HepG2 (cell line): ENCODE results near the gene ACVR1B. TPM values are rescaled to one million over a fixed set of nuclear protein-coding genes. Genes with fewer than 3 reads are reported as not detected.

Experiments used
- ATAC-seq: fragments of 200-7000 bp; cut with Tn5 transposase; 3 replicates; pipeline ENCODE4 v1.9.1; 2020; ENCODE audit warnings: mild to moderate bottlenecking, moderate library complexity
- BruUV-seq: library from RNA; stranded (reverse); fragments of 400-500 nt; replicated peaks from 2 replicates; lab custom pipeline; 2021; lab: Mats Ljungman, UMichigan
- CTCF ChIA-PET: fragments of 300-600 bp; formaldehyde crosslinking; extraction: SDS; loops from one replicate; lab custom pipeline; 2021; ENCODE audit warnings: low total read pairs, inconsistent platforms, low intra/inter-chr PET ratio; lab: Yijun Ruan, JAX
- POLR2A ChIA-PET: fragments of 350-600 bp; sonication (Branson Sonifier 250); formaldehyde crosslinking; loops from one replicate; lab custom pipeline; 2020; ENCODE audit warnings: antibody characterized with exemption, inconsistent platforms; lab: Yijun Ruan, JAX
- DNase-seq: peaks from one replicate; pipeline ENCODE4 v3.0.0-alpha.2; 2015; ENCODE audit warnings: low spot score
- FAIRE-seq: peaks from 3 replicates; lab custom pipeline; 2011; peaks lifted over from hg19 to GRCh38; lab: Jason Lieb, UNC
- H2AFZ ChIP-seq: one replicate; pipeline ENCODE4 v1.6.1; 2011; ENCODE audit warnings: low read length, inconsistent platforms
- H3K27ac ChIP-seq: fragments of 300-600 bp; 3 replicates; pipeline ENCODE4 v1.8.0; 2011; ENCODE audit warnings: mixed run types, mild to moderate bottlenecking, mixed read lengths, low read length, inconsistent platforms; ENCODE audit not compliant: insufficient read depth; ENCODE audit errors: extremely low read length
- H3K27me3 ChIP-seq, 2 experiments: fragments of 200-600 bp in 1 of 2; 2 replicates in 1 of 2; 3 replicates in 1 of 2; pipeline versions ENCODE4 v1.6.0 to v1.8.0; 2011; ENCODE audit warnings: low read length in 2 of 2, mild to moderate bottlenecking in 2 of 2, moderate library complexity in 2 of 2, inconsistent platforms in 1 of 2; ENCODE audit not compliant: insufficient read depth in 2 of 2, control insufficient read depth in 1 of 2
- H3K36me3 ChIP-seq, 2 experiments: fragments of 200-600 bp in 1 of 2; replicated peaks in 1 of 2; 2 replicates in 1 of 2; 3 replicates in 1 of 2; pipeline versions ENCODE4 v1.5.1 to v1.8.0; 2011; ENCODE audit warnings: low read length in 2 of 2, inconsistent platforms in 1 of 2; ENCODE audit not compliant: insufficient read depth in 2 of 2, control insufficient read depth in 1 of 2
- H3K4me1 ChIP-seq: 2 replicates; pipeline ENCODE4 v1.5.1; 2012; ENCODE audit warnings: low read length, inconsistent platforms; ENCODE audit not compliant: insufficient read depth
- H3K4me2 ChIP-seq: 2 replicates; pipeline ENCODE4 v1.6.0; 2011; ENCODE audit warnings: low read depth, low read length, inconsistent platforms
- H3K4me3 ChIP-seq, 3 experiments: fragments of 200-600 bp in 1 of 3; sonication (generic), shearing (Covaris generic) in 1 of 3; replicated peaks in 1 of 3; 2 replicates each; pipeline ENCODE4 v1.5.1; 2011 to 2016; ENCODE audit warnings: low read length in 3 of 3, inconsistent platforms in 2 of 3, low read depth in 2 of 3, mild to moderate bottlenecking in 2 of 3, control low read depth in 1 of 3, mixed read lengths in 1 of 3; ENCODE audit not compliant: insufficient read depth in 1 of 3
- H3K79me2 ChIP-seq: one replicate; pipeline ENCODE4 v1.6.1; 2011; ENCODE audit warnings: low read length, inconsistent platforms; ENCODE audit not compliant: insufficient read depth
- H3K9ac ChIP-seq: 2 replicates; pipeline ENCODE4 v1.6.0; 2011; ENCODE audit warnings: mild to moderate bottlenecking, low read depth, low read length, inconsistent platforms; ENCODE audit not compliant: insufficient read depth
- H3K9me3 ChIP-seq: 2 replicates; pipeline ENCODE4 v1.5.1; 2012; ENCODE audit warnings: mild to moderate bottlenecking, low read length
- H4K20me1 ChIP-seq: 2 replicates; pipeline ENCODE4 v1.6.0; 2011; ENCODE audit warnings: inconsistent platforms, mild to moderate bottlenecking, low read length, moderate library complexity; ENCODE audit not compliant: insufficient read depth
- DNMT1 ChIP-seq: sonication (generic); formaldehyde crosslinking; IDR thresholded peaks from 2 replicates; pipeline ENCODE4 v1.5.1; 2020; ENCODE audit warnings: mild to moderate bottlenecking, missing genetic modification reagents
- ELF3 ChIP-seq: IDR thresholded peaks from 2 replicates; pipeline ENCODE4 v1.6.1; 2016; ENCODE audit warnings: missing genetic modification reagents, missing compliant biosample characterization
- EP300 ChIP-seq, 3 experiments: sonication (generic) in 1 of 3; formaldehyde crosslinking in 1 of 3; IDR thresholded peaks; 2 replicates each; pipeline versions ENCODE4 v1.5.1 to v1.6.1; 2011 to 2020; ENCODE audit warnings: low read depth in 2 of 3, low read length in 2 of 3, borderline replicate concordance in 1 of 3, improper control_type of control experiment in 1 of 3, mild to moderate bottlenecking in 1 of 3, missing genetic modification reagents in 1 of 3, moderate library complexity in 1 of 3
- ZBTB20 ChIP-seq: sonication (generic); formaldehyde crosslinking; IDR thresholded peaks from 2 replicates; pipeline ENCODE4 v1.8.1; 2023; ENCODE audit warnings: missing genetic modification reagents, low read depth, mild to moderate bottlenecking, borderline replicate concordance
- ZNF383 ChIP-seq: sonication (generic); formaldehyde crosslinking; IDR thresholded peaks from 2 replicates; pipeline ENCODE4 v1.4.0; 2020; ENCODE audit warnings: missing genetic modification reagents, mild to moderate bottlenecking, borderline replicate concordance
- ZNF563 ChIP-seq: sonication (generic); formaldehyde crosslinking; IDR thresholded peaks from 2 replicates; pipeline ENCODE4 v1.8.0; 2022; ENCODE audit warnings: mild to moderate bottlenecking, moderate library complexity, missing genetic modification reagents
- ZNF572 ChIP-seq: sonication (generic); formaldehyde crosslinking; IDR thresholded peaks from 2 replicates; pipeline ENCODE4 v1.5.1; 2020; ENCODE audit warnings: mild to moderate bottlenecking, missing genetic modification reagents
- ZNF589 ChIP-seq: sonication (generic); formaldehyde crosslinking; conservative IDR thresholded peaks from 2 replicates; pipeline ENCODE4 v1.8.0; 2022; ENCODE audit warnings: mild to moderate bottlenecking, moderate library complexity, missing genetic modification reagents
- ZNF773 ChIP-seq: sonication (generic); formaldehyde crosslinking; IDR thresholded peaks from 2 replicates; pipeline ENCODE4 v1.4.0; 2020; ENCODE audit warnings: missing genetic modification reagents, borderline replicate concordance
- ZSCAN20 ChIP-seq: sonication (generic); formaldehyde crosslinking; IDR thresholded peaks from 2 replicates; pipeline ENCODE4 v1.4.0; 2020; ENCODE audit warnings: missing genetic modification reagents, mild to moderate bottlenecking, borderline replicate concordance
- WGBS: methylation state at CpG from one replicate; pipeline ENCODE4 v1.1.6; 2017; ENCODE audit warnings: low lambda C conversion rate; 5-methylcytosine and 5-hydroxymethylcytosine counted together
- in situ Hi-C: cut with HindIII; loops from 2 replicates; pipeline ENCODE4 v1.10.0; 2017; ENCODE audit warnings: low pct_unique_long_range_greater_than_20kb; ENCODE audit not compliant: extremely low pct_ligation_motif_present
- intact Hi-C: fragments of 100-400 bp; cut with micrococcal nuclease; formaldehyde crosslinking; loops from one replicate; pipeline ENCODE4 v1.10.0; 2022; ENCODE audit not compliant: unreplicated experiment
- polyA plus RNA-seq, 8 experiments: library from polyadenylated mRNA; depleted of rRNA in 3 of 8; stranded (reverse) in 7 of 8; unstranded in 1 of 8; fragments of >200 nt; fragmentation: Illumina TruSeq in 4 of 8; extraction: Trizol in 4 of 8; gene quantifications; 2 replicates each; pipeline versions ENCODE4 v1.2.1 to v1.2.3, GENCODE V29; 2011 to 2016; ENCODE audit warnings: low read depth in 4 of 8, missing spikeins in 1 of 8, mixed read lengths in 1 of 8; ENCODE audit not compliant: insufficient read depth in 1 of 8
- total RNA-seq, 5 experiments: library from RNA; depleted of rRNA; stranded (reverse); fragments of >200 nt; fragmentation: Illumina TruSeq; extraction: Trizol; gene quantifications; 2 replicates each; pipeline ENCODE4 v1.2.3, GENCODE V29; 2016; ENCODE audit warnings: low read depth in 1 of 5
- TF ChIP-seq, protein P1 (sequence below): sonication (generic); formaldehyde crosslinking; IDR thresholded peaks from 2 replicates; pipeline ENCODE4 v1.5.0; 2020; ENCODE audit warnings: missing genetic modification reagents

The ACVR1B gene
- total and polyA plus RNA-seq, 2 of the 13 experiments (the other 11 are each of a cell fraction or from before 2014, with no cell fraction given) = 8.9 to 12.1 TPM

DNA sequence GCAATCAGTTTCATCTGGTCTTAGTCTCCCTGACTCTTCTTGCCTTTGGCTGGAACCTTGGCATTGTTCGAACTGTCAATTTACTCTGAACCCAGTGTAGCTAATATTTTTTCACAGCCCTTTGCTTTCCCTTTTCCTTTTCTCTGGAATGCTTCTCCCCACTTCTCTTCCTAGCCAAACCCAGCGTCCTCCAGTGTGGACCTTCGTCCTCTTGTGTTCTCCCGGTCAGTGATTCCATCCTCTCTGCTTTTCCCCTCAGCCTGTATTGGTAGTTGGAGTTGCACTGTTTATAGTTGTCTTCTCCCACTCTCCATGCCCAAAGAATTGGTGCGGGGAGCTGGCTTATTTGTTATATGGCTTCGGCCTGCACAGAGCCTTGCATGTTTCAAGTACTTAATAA, 9.4 kb downstream of the ACVR1B start (continued):
- no peak for TF ChIP-seq ZBTB20 (CRISPR knock-in tag)

DNA sequence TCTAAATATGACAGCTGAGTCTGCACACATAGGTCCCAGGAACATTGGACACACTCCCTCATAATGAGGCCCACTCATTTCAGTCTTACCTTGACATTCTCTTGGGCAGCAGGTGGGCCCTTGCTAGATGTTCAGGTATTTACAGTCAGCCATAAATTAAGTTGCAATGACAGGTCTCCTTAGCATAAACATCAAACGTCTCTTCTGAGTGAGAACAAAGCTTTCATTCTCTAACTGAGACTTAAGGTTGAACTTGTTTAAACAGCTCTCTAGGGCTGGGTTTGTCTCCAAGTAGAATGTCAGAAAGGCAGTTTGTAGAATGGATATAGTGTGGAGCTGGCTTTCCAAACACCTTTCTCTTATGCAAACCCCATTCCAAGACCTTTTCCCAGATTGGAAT, 10.3 kb downstream of the ACVR1B start:
- H3K27me3 ChIP-seq = no peaks in the 10 kb centered on the region
- POLR2A ChIA-PET = interaction anchor here (1.3 kb wide), 1 partner anchor 15 kb away, joined by 9 read pairs; no protein-coding TSS in a partner anchor
- no peak overlapping the region for H3K4me2 ChIP-seq
- 17% methylated on average over 1 of the region's 1 CpG for WGBS
- H2AFZ ChIP-seq = no peak overlapping the region
- H3K36me3 ChIP-seq = no peaks in the 10 kb centered on the region; a peak in 1 of 5 replicates
- DNase-seq (peak; percentile 25), ATAC-seq (no peak), FAIRE-seq (no peak)
- no peak overlapping the region for H3K9ac ChIP-seq
- intact Hi-C loops (no loop called here), in situ Hi-C loops (no loop called here)
- CTCF ChIA-PET = no interaction called here
- no peak overlapping the region for H3K4me3 ChIP-seq
- H3K4me1 ChIP-seq = peaks cover 58% of the 10 kb centered on the region
- BruUV-seq = no TSS peak
- H3K9me3 ChIP-seq = no peaks in the 10 kb centered on the region
- 0 out of 4 replicates have a peak, but pooled peaks of 1 of the 2 experiments have one; percentile 26 for TF ChIP-seq EP300 (IDR thresholded peaks at IDR 0.05; ENCODE audit: low read depth in 2 of 2, low read length in 2 of 2)
- TF ChIP-seq EP300 (CRISPR knock-in tag; IDR thresholded peaks at IDR 0.05; ENCODE audit: borderline replicate concordance) = no peak
- no peak for TF ChIP-seq ZSCAN20 (CRISPR knock-in tag)
- peaks cover 80% of the 10 kb centered on the region for H3K79me2 ChIP-seq
- H3K27ac ChIP-seq = peak overlapping the region; percentile 22
- H4K20me1 ChIP-seq = no peaks in the 10 kb centered on the region

GRCh38 chr12:51962737-51963136, 11.2 kb downstream of the ACVR1B start:
- Histone ChIP-seq H2AFZ (no peak overlapping the region), H3K4me2 (no peak overlapping the region), H3K27me3 (no peaks in the 10 kb centered on the region), H3K79me2 (peaks cover 75% of the 10 kb centered on the region), H3K4me1 (peaks cover 51% of the 10 kb centered on the region), H3K36me3 (no peaks in the 10 kb centered on the region; a peak in 1 of 5 replicates), H3K9me3 (no peaks in the 10 kb centered on the region), H3K4me3 (no peak overlapping the region), H3K27ac (peak overlapping the region; percentile 22), H4K20me1 (no peaks in the 10 kb centered on the region), H3K9ac (no peak overlapping the region)
- DNase-seq (no peak), FAIRE-seq (no peak), ATAC-seq (no peak)
- BruUV-seq = no TSS peak
- WGBS = 88% methylated on average over 3 of the region's 3 CpGs
- POLR2A ChIA-PET = interaction anchor here (1.3 kb wide), 1 partner anchor 14 kb away, joined by 9 read pairs; no protein-coding TSS in a partner anchor
- in situ Hi-C loops (no loop called here), intact Hi-C loops (no loop called here)
- CTCF ChIA-PET = no interaction called here
- TF ChIP-seq ZNF589 (CRISPR knock-in tag) (no peak), ZNF773 (no peak), ZNF572 (CRISPR knock-in tag) (no peak), ZNF563 (CRISPR knock-in tag) (no peak), DNMT1 (CRISPR knock-in tag) (no peak), ELF3 (CRISPR knock-in tag) (no peak), ZNF383 (CRISPR knock-in tag) (no peak)
- TF ChIP-seq, protein P1, sequence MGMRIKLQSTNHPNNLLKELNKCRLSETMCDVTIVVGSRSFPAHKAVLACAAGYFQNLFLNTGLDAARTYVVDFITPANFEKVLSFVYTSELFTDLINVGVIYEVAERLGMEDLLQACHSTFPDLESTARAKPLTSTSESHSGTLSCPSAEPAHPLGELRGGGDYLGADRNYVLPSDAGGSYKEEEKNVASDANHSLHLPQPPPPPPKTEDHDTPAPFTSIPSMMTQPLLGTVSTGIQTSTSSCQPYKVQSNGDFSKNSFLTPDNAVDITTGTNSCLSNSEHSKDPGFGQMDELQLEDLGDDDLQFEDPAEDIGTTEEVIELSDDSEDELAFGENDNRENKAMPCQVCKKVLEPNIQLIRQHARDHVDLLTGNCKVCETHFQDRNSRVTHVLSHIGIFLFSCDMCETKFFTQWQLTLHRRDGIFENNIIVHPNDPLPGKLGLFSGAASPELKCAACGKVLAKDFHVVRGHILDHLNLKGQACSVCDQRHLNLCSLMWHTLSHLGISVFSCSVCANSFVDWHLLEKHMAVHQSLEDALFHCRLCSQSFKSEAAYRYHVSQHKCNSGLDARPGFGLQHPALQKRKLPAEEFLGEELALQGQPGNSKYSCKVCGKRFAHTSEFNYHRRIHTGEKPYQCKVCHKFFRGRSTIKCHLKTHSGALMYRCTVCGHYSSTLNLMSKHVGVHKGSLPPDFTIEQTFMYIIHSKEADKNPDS (CRISPR knock-in tag) = no peak
